ENCODE measurements around the gene GADL1.

GADL1 gene

GRCh38 chr3:30729512-30729911, 164.9 kb downstream of the GADL1 start:
- Histone ChIP-seq H3K79me2 (ENCODE audit: insufficient read depth, low read length) (no peaks in the 10 kb centered on the region), H3K36me3 (ENCODE audit: insufficient read depth, low read length) (no peaks in the 10 kb centered on the region), H3K4me1 (ENCODE audit: insufficient read depth, low read length, severe bottlenecking) (peaks cover 45% of the 10 kb centered on the region), H3K4me2 (ENCODE audit: low read length) (peak overlapping the region; percentile 19; the same call in 1 of the 2 replicates), H3K9me2 (ENCODE audit: low read depth, low read length) (no peaks in the 10 kb centered on the region), H2AFZ (ENCODE audit: low read length) (no peak overlapping the region), H3K4me3 (ENCODE audit: low read depth, low read length, poor library complexity, severe bottlenecking) (no peak overlapping the region), H3K27ac (ENCODE audit: low read depth, low read length, poor library complexity, severe bottlenecking) (peak overlapping the region; percentile 54), H3K9ac (ENCODE audit: low read length) (no peak overlapping the region; the same call in 1 of the 2 replicates), H4K20me1 (ENCODE audit: insufficient read depth, low read length) (no peaks in the 10 kb centered on the region), H3F3A (ENCODE audit: insufficient read depth, low read length) (no peaks in the 10 kb centered on the region), H3K27me3 (ENCODE audit: insufficient read depth, low read length) (no peaks in the 10 kb centered on the region), H3K9me3 (ENCODE audit: low read length) (no peaks in the 10 kb centered on the region)
- TF ChIP-seq CTCF (IDR thresholded peaks at IDR 0.05; ENCODE audit: low read length) (no peak), EZH2 (IDR thresholded peaks at IDR 0.05; ENCODE audit: borderline replicate concordance, low read length) (no peak)

- no peak for TF ChIP-seq EZH2 (IDR thresholded peaks at IDR 0.05; ENCODE audit: borderline replicate concordance, low read length)
- TF ChIP-seq CTCF (IDR thresholded peaks at IDR 0.05; ENCODE audit: low read length): no peak
- no peak overlapping the region for H3K4me3 ChIP-seq (ENCODE audit: low read depth, low read length, poor library complexity, severe bottlenecking)
- H4K20me1 ChIP-seq (ENCODE audit: insufficient read depth, low read length): no peaks in the 10 kb centered on the region
- H3K9me3 ChIP-seq (ENCODE audit: low read length): no peaks in the 10 kb centered on the region
- no peak overlapping the region for H3K9ac ChIP-seq (ENCODE audit: low read length)
- H3K4me1 ChIP-seq (ENCODE audit: insufficient read depth, low read length, severe bottlenecking): peaks cover 32% of the 10 kb centered on the region
- H3K4me2 ChIP-seq (ENCODE audit: low read length): no peak overlapping the region
- no peaks in the 10 kb centered on the region for H3K27me3 ChIP-seq (ENCODE audit: insufficient read depth, low read length)
- no peaks in the 10 kb centered on the region for H3K9me2 ChIP-seq (ENCODE audit: low read depth, low read length)
- H3K79me2 ChIP-seq (ENCODE audit: insufficient read depth, low read length): no peaks in the 10 kb centered on the region
- no peaks in the 10 kb centered on the region for H3K36me3 ChIP-seq (ENCODE audit: insufficient read depth, low read length)
- H3F3A ChIP-seq (ENCODE audit: insufficient read depth, low read length): no peaks in the 10 kb centered on the region
- H2AFZ ChIP-seq (ENCODE audit: low read length): no peak overlapping the region
- no peak overlapping the region for H3K27ac ChIP-seq (ENCODE audit: low read depth, low read length, poor library complexity, severe bottlenecking)
Measured at GRCh38 chr3:30728143-30728542, 166.3 kb downstream of the GADL1 start.

GRCh38 chr3:30724863-30725262, 169.6 kb downstream of the GADL1 start:
- Histone ChIP-seq H3K4me1 (ENCODE audit: insufficient read depth, low read length, severe bottlenecking) (peaks cover 15% of the 10 kb centered on the region), H3K4me2 (ENCODE audit: low read length) (no peak overlapping the region), H3K27ac (ENCODE audit: low read depth, low read length, poor library complexity, severe bottlenecking) (no peak overlapping the region), H4K20me1 (ENCODE audit: insufficient read depth, low read length) (no peaks in the 10 kb centered on the region), H3K27me3 (ENCODE audit: insufficient read depth, low read length) (no peaks in the 10 kb centered on the region), H3K9me2 (ENCODE audit: low read depth, low read length) (no peaks in the 10 kb centered on the region), H3K36me3 (ENCODE audit: insufficient read depth, low read length) (no peaks in the 10 kb centered on the region), H3K79me2 (ENCODE audit: insufficient read depth, low read length) (no peaks in the 10 kb centered on the region), H3K9me3 (ENCODE audit: low read length) (no peaks in the 10 kb centered on the region), H3K4me3 (ENCODE audit: low read depth, low read length, poor library complexity, severe bottlenecking) (no peak overlapping the region), H3F3A (ENCODE audit: insufficient read depth, low read length) (no peaks in the 10 kb centered on the region), H2AFZ (ENCODE audit: low read length) (no peak overlapping the region), H3K9ac (ENCODE audit: low read length) (no peak overlapping the region)
- TF ChIP-seq CTCF (IDR thresholded peaks at IDR 0.05; ENCODE audit: low read length): no peak

Data from OCI-LY1 (cell line).